ENCODE results near the gene DTHD1.

- TF ChIP-seq CTCF (IDR thresholded peaks at IDR 0.05): no peak
- TF ChIP-seq POLR2A (IDR thresholded peaks at IDR 0.05): no peak
Observed at GRCh38 chr4:36320117-36320896, 38.9 kb downstream of the DTHD1 start.
